ENCODE data around the gene KPNA1.

GRCh38 chr3:122407946-122408345 is 106.8 kb downstream of the KPNA1 start:
- TF ChIP-seq, protein P1, sequence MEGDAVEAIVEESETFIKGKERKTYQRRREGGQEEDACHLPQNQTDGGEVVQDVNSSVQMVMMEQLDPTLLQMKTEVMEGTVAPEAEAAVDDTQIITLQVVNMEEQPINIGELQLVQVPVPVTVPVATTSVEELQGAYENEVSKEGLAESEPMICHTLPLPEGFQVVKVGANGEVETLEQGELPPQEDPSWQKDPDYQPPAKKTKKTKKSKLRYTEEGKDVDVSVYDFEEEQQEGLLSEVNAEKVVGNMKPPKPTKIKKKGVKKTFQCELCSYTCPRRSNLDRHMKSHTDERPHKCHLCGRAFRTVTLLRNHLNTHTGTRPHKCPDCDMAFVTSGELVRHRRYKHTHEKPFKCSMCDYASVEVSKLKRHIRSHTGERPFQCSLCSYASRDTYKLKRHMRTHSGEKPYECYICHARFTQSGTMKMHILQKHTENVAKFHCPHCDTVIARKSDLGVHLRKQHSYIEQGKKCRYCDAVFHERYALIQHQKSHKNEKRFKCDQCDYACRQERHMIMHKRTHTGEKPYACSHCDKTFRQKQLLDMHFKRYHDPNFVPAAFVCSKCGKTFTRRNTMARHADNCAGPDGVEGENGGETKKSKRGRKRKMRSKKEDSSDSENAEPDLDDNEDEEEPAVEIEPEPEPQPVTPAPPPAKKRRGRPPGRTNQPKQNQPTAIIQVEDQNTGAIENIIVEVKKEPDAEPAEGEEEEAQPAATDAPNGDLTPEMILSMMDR (conservative IDR thresholded peaks at IDR 0.05; ENCODE audit: low read depth in 2 of 2), result no peak
- TF ChIP-seq POLR2AphosphoS5 (IDR thresholded peaks at IDR 0.05; ENCODE audit: low read depth) (no peak), ZNF331 (CRISPR knock-in tag; IDR thresholded peaks at IDR 0.05; ENCODE audit: low read depth) (no peak), EZH2 (IDR thresholded peaks at IDR 0.05; ENCODE audit: low read depth, unreplicated experiment) (no peak), EZH2phosphoT487 (IDR thresholded peaks at IDR 0.05; ENCODE audit: unreplicated experiment) (no peak), CREB1 (CRISPR knock-in tag; IDR thresholded peaks at IDR 0.05; ENCODE audit: low read depth) (no peak), JUNB (IDR thresholded peaks at IDR 0.05; ENCODE audit: unreplicated experiment) (no peak), REST (IDR thresholded peaks at IDR 0.05; ENCODE audit: unreplicated experiment) (no peak), NANOG (IDR thresholded peaks at IDR 0.05; ENCODE audit: borderline replicate concordance) (no peak)
- TF ChIP-seq, protein P2, sequence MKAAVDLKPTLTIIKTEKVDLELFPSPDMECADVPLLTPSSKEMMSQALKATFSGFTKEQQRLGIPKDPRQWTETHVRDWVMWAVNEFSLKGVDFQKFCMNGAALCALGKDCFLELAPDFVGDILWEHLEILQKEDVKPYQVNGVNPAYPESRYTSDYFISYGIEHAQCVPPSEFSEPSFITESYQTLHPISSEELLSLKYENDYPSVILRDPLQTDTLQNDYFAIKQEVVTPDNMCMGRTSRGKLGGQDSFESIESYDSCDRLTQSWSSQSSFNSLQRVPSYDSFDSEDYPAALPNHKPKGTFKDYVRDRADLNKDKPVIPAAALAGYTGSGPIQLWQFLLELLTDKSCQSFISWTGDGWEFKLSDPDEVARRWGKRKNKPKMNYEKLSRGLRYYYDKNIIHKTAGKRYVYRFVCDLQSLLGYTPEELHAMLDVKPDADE (IDR thresholded peaks at IDR 0.05), result no peak

Data from GM23338 (cell line).